Fibroblast of the aortic adventitia (primary cell): ENCODE data around the gene CYP27C1. TPM values are rescaled to one million over a fixed set of nuclear protein-coding genes. Genes with fewer than 3 reads are reported as not detected.
"Not testable (repeated sequence)": the region's sequence is repeated elsewhere in the genome, so short reads cannot be mapped to it uniquely, and the experiment has no call there.

Experiments used
- DNase-seq: peaks from one replicate; pipeline ENCODE4 v3.0.0-alpha.2; 2010; ENCODE audit warnings: low read depth
- H3K4me3 ChIP-seq: 2 replicates; pipeline ENCODE4 v1.5.1; 2011; ENCODE audit warnings: low read depth, mild to moderate bottlenecking, control low read depth, low read length, moderate library complexity
- CTCF ChIP-seq: IDR thresholded peaks from 2 replicates; pipeline ENCODE4 v1.5.1; 2011; ENCODE audit warnings: mild to moderate bottlenecking, low read length, control low read depth, inconsistent platforms; ENCODE audit not compliant: insufficient read depth
- total RNA-seq: library from RNA; depleted of rRNA; stranded (reverse); fragments of >200 nt; gene quantifications from 2 replicates; pipeline ENCODE4 v1.2.3, GENCODE V29; 2012; ENCODE audit warnings: low replicate concordance

Gene CYP27C1
- total RNA-seq, 1 donor, result 0.72 TPM

DNA sequence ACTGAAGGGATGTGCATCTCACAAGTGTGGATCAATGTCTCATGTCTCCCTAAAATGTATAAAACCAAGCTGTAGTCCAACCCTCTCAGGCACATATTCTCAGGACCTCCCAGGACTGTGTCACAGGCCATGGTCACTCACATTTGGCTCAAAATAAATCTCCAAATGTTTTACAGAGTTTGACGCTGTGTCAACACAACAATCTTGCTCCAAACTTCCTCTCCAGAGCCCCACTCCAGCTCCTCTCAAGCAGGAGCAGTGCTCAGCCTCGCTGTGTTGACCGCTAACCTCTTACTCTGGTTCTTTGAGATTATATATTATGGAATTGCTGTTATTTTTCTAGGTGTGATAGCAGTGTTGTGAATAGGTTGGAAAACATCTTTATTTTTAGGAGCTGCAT lies 56.2 kb downstream of the CYP27C1 start:
- TF ChIP-seq CTCF, result no peak
- no peak overlapping the region for H3K4me3 ChIP-seq
- no peak for DNase-seq

GRCh38 chr2:127163090-127163406 lies 57.1 kb downstream of the CYP27C1 start:
- DNase-seq, H3K4me3 ChIP-seq: not testable (repeated sequence)

- H3K4me3 ChIP-seq, result no peak overlapping the region
- DNase-seq, result no peak
- no peak for TF ChIP-seq CTCF
Measured at GRCh38 chr2:127162261-127163089, 57.6 kb downstream of the CYP27C1 start.

DNA sequence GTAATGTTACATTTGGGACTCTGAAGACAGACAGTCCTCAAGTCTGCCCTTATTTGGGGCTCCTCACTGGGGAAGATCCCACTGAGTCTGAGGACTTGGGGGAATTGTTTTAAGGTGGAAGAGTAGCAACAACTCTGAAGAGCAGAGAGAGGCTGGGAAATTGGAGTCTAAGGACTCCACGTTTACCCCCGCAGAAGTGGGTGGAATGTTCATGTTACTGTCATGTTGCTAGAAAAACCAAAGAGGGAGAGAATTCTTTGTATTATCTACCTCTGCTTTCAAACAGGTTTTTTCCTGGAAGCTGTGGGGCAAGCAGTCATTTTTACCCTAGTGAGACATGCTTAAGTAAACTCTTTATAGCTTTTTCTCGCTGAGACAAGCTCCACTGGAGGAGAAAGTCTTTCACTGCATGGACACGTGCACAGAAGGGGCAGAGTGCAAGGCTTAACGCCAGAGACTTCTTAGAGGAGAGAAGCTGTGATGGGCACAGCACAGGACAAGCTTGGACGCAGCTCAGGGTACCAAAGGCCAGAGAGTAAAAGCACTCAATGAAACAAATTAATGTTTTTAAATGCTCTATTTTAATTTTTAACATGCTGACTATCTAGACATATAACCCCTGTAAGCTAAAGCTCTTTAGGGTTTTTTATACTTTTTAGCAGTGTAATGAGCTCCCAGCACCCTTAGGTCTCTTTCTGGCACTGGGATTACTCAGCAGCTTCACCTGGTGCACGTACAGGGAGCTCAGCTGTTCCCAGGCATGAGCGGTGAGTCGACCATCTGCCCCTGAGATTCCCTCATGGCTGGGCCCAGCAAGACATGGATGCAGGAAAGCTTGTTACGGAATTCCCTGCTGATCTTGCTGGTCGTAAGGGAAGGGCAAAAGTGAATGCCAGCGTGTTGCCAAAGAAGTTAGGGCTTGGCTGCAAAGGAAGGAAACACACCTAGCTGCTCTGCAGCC lies 58.6 kb downstream of the CYP27C1 start:
- no peak for TF ChIP-seq CTCF
- H3K4me3 ChIP-seq, result no peak overlapping the region
- DNase-seq, result no peak

DNA sequence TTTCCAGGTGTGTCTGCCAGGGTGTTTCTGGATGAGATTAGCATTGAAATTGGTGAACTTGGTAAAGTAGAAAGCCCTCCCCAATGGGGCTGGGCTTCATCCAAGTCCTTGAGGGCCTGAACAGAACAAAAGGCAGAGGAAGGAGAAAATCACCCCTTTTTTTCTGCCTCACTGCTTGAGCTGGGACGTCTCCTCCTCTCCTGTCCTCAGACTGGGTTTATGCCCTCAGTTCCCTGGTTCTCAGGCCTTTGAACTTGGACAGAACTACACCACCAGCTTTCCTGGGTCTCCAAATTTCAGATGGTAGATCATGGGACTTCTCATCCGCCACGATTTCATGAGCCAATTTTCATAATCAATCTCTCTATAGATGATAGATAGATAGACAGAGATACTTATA lies 59.4 kb downstream of the CYP27C1 start:
- DNase-seq, result no peak
- no peak for TF ChIP-seq CTCF
- no peak overlapping the region for H3K4me3 ChIP-seq

DNA sequence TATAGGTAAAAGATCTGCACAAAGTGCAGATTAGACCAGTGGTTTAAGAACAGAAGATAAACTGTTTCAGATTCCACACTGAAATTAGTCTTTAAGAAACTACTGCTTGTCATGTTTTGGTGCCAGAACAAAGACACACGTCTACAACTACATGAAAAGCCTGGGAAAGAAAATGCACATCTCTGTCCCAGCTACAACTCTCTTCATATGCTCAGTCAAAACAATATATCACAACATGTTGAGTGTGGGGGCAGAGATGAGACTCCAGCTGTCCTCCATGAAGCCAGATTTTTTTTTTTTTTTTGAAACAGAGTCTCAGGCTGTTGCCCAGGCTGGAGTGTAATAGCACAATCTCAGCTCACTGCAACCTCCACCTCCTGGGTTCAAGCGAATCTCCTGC lies 60.6 kb downstream of the CYP27C1 start:
- no peak overlapping the region for H3K4me3 ChIP-seq
- no peak for DNase-seq
- no peak for TF ChIP-seq CTCF

- TF ChIP-seq CTCF, result no peak
- H3K4me3 ChIP-seq, result no peak overlapping the region
- no peak for DNase-seq
Measured at GRCh38 chr2:127158614-127159290, 61.3 kb downstream of the CYP27C1 start.
